NK-92 (cell line): ENCODE data around the gene MRPS23.
"Not testable (repeated sequence)": the region's sequence is repeated elsewhere in the genome, so short reads cannot be mapped to it uniquely, and the experiment has no call there.

Source experiments
- DNase-seq: peaks from one replicate; lab custom pipeline; 2025; ENCODE audit not compliant: unreplicated experiment; lab: John Stamatoyannopoulos, UW

The MRPS23 gene

GRCh38 chr17:57864273-57864672 is 14.4 kb upstream of the MRPS23 start:
- DNase-seq = no peak

- DNase-seq = no peak
Measured at GRCh38 chr17:57862694-57863667, 13.1 kb upstream of the MRPS23 start.

GRCh38 chr17:57861790-57862693 is 12.2 kb upstream of the MRPS23 start:
- no peak for DNase-seq

GRCh38 chr17:57861000-57861789 is 11.4 kb upstream of the MRPS23 start:
- no peak for DNase-seq

GRCh38 chr17:57860414-57860999 is 10.7 kb upstream of the MRPS23 start:
- no peak for DNase-seq

- no peak for DNase-seq
Measured at GRCh38 chr17:57859601-57860413, 10.0 kb upstream of the MRPS23 start.

- no peak for DNase-seq
Measured at GRCh38 chr17:57858838-57859237, 9.0 kb upstream of the MRPS23 start.

- DNase-seq = no peak
Measured at GRCh38 chr17:57856792-57857620, 7.2 kb upstream of the MRPS23 start.

GRCh38 chr17:57855391-57856035 is 5.7 kb upstream of the MRPS23 start:
- no peak for DNase-seq

GRCh38 chr17:57853695-57854094 is 3.9 kb upstream of the MRPS23 start:
- DNase-seq = no peak

- no peak for DNase-seq
Measured at GRCh38 chr17:57852955-57853328, 3.1 kb upstream of the MRPS23 start.

- DNase-seq = no peak
Measured at GRCh38 chr17:57852092-57852954, 2.5 kb upstream of the MRPS23 start.

- no peak for DNase-seq
Measured at GRCh38 chr17:57849163-57849873, 526 bp downstream of the MRPS23 start.

GRCh38 chr17:57846056-57846945 is 3.5 kb downstream of the MRPS23 start:
- not testable (repeated sequence) for DNase-seq

GRCh38 chr17:57842280-57842679 is 7.6 kb downstream of the MRPS23 start:
- no peak for DNase-seq

GRCh38 chr17:57839571-57839923 is 10.3 kb downstream of the MRPS23 start:
- DNase-seq = no peak
